Measurements from ENCODE around the gene CPEB2.

- TF ChIP-seq CTCF (IDR thresholded peaks at IDR 0.05) (no peak), POLR2A (IDR thresholded peaks at IDR 0.05) (no peak)
These were observed 76.7 kb downstream of the CPEB2 start for GRCh38 chr4:15078682-15079642.
